ENCODE data around the gene SORL1. TPM values are rescaled to one million over a fixed set of nuclear protein-coding genes. Genes with fewer than 3 reads are reported as not detected.

SORL1 gene
- total RNA-seq, 1 experiment from 2014 or later = 68.3 TPM

DNA sequence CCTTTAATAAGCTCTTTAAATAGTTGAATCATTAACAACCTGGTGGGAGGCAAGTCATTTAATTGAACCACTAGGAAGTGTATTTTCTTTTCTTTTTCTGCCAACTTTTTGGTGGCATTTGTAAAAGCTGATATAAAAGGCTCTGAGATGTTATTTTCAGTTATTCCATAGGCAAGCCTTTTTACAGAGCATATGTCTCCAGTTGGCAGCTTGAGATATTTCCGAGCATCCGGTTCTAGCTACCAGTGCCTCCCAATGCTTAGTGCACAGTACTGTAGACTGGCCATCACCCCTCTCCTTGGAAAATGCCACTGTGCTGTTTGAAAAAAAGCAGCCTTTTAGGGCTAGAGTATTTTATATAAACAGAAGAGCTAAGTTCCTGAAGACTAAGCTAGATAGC, 179.3 kb downstream of the SORL1 start:
- H3K56ac ChIP-seq (ENCODE audit: insufficient read length, low read depth, low read length) = no peak overlapping the region
- Mint-ChIP-seq H3K27me3 (ENCODE audit: low read depth) (no peaks in the 10 kb centered on the region), H3K4me3 (no peak overlapping the region), H3K9me3 (no peaks in the 10 kb centered on the region), H3K36me3 (ENCODE audit: insufficient read depth in 1 of 3, low read depth in 3 of 3) (peaks cover 23 to 61% (median 41%) of the 10 kb centered on the region in 3 experiments; a peak in 6 of 7 replicates), H3K4me1 (peaks cover 8 to 9% of the 10 kb centered on the region in 2 experiments), H3K27ac (no peak overlapping the region)
- H2BK20ac ChIP-seq (ENCODE audit: low read depth, low read length, poor library complexity, severe bottlenecking) = no peak overlapping the region
- H3K4ac ChIP-seq (ENCODE audit: low read depth, low read length) = no peak overlapping the region
- H4K20me1 ChIP-seq (ENCODE audit: control insufficient read depth, insufficient read depth, insufficient read length) = no peaks in the 10 kb centered on the region
- H4K8ac ChIP-seq (replicated peaks; ENCODE audit: insufficient read length, low read depth, low read length) = no peak overlapping the region
- no CpG with 5 or more reads among the region's 2 CpGs for WGBS (ENCODE audit: extremely low coverage, insufficient read length, low lambda C conversion rate)
- H3K9ac ChIP-seq (ENCODE audit: extremely low read depth, insufficient read length, low read length) = no peak overlapping the region
- no peaks in the 10 kb centered on the region for H3K27me3 ChIP-seq (ENCODE audit: insufficient read depth, low read length)
- H3K4me1 ChIP-seq (ENCODE audit: insufficient read depth, low read length) = no peaks in the 10 kb centered on the region; the same call in 1 of the 2 replicates
- H2BK5ac ChIP-seq (ENCODE audit: insufficient read length, low read length) = no peak overlapping the region
- H2AK5ac ChIP-seq (ENCODE audit: insufficient read length, low read length) = no peak overlapping the region
- no peak overlapping the region for H4K91ac ChIP-seq (ENCODE audit: insufficient read length, low read depth, low read length)
- H3K14ac ChIP-seq (ENCODE audit: insufficient read depth, low read length) = no peak overlapping the region
- H3K23ac ChIP-seq (ENCODE audit: insufficient read length, low read depth, low read length) = no peak overlapping the region
- H2BK12ac ChIP-seq (ENCODE audit: insufficient read length, low read depth, low read length) = no peak overlapping the region
- no peak overlapping the region for H4K5ac ChIP-seq (ENCODE audit: insufficient read length, low read depth, low read length)
- no peaks in the 10 kb centered on the region for H3K79me1 ChIP-seq (ENCODE audit: insufficient read depth, low read depth, low read length, poor library complexity, severe bottlenecking)
- no peak overlapping the region for H3K18ac ChIP-seq (ENCODE audit: insufficient read length, low read depth, low read length)
- no peak overlapping the region for H3K4me2 ChIP-seq (ENCODE audit: insufficient read depth, insufficient read length, low read length)
- H2BK120ac ChIP-seq (ENCODE audit: low read depth, low read length, poor library complexity, severe bottlenecking) = no peak overlapping the region
- no peak overlapping the region for H2BK15ac ChIP-seq (ENCODE audit: low read depth, low read length)
- H3K27ac ChIP-seq (ENCODE audit: insufficient read length, low read depth, low read length) = no peak overlapping the region
- TF ChIP-seq, protein P1, sequence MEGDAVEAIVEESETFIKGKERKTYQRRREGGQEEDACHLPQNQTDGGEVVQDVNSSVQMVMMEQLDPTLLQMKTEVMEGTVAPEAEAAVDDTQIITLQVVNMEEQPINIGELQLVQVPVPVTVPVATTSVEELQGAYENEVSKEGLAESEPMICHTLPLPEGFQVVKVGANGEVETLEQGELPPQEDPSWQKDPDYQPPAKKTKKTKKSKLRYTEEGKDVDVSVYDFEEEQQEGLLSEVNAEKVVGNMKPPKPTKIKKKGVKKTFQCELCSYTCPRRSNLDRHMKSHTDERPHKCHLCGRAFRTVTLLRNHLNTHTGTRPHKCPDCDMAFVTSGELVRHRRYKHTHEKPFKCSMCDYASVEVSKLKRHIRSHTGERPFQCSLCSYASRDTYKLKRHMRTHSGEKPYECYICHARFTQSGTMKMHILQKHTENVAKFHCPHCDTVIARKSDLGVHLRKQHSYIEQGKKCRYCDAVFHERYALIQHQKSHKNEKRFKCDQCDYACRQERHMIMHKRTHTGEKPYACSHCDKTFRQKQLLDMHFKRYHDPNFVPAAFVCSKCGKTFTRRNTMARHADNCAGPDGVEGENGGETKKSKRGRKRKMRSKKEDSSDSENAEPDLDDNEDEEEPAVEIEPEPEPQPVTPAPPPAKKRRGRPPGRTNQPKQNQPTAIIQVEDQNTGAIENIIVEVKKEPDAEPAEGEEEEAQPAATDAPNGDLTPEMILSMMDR (conservative IDR thresholded peaks at IDR 0.05) = no peak
- H3K23me2 ChIP-seq (ENCODE audit: insufficient read length, low read depth, low read length, poor library complexity, severe bottlenecking) = no peaks in the 10 kb centered on the region
- H3K79me2 ChIP-seq (ENCODE audit: insufficient read depth, low read length) = no peaks in the 10 kb centered on the region
- no peak overlapping the region for H3T11ph ChIP-seq (ENCODE audit: low read length)
- H2AFZ ChIP-seq (ENCODE audit: low read length) = no peak overlapping the region
- DNase-seq = no peak
- no peaks in the 10 kb centered on the region for H3K9me3 ChIP-seq (ENCODE audit: control insufficient read depth, low read depth, low read length)

Data from H9 (cell line).